Measurements from ENCODE around the gene SHLD1.
"Not testable (repeated sequence)": the region's sequence is repeated elsewhere in the genome, so short reads cannot be mapped to it uniquely, and the experiment has no call there.

SHLD1 gene

DNA sequence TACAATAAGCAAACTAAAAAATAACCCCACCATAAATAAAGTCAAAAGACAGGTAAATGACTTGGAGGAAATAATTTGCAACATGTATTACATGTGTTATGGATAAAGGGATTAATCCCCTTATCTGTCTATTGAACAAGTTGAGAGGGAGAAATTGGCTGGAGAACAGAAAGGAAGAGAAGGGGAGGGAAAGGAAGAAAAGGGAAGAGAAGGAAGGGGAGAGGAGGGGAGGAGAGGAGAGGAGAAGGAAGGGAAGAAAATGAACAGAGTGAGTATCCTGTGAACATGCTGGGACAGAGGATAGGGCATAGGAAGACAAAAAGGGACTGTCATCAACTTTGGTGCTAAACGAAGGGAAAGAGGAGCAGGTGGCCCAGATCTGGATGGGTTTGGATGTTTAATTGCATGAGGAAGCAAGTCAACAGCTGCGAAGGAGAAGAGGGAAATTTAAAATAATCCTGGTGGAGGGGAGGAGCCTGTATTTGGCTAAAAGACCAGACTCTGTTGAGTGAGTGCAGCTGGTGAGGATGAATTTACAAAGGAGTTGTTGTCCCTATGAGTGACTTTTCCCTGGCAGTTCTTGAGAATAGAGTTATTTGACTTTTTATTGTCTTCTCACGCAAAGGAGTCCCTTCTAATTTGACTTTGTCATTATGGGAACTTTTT, 14.2 kb upstream of the SHLD1 start:
- DNase-seq (ENCODE audit: low spot score): no peak

- no peak for DNase-seq (ENCODE audit: low spot score)
These were observed 12.6 kb upstream of the SHLD1 start for GRCh38 chr20:5737619-5737953.

DNA sequence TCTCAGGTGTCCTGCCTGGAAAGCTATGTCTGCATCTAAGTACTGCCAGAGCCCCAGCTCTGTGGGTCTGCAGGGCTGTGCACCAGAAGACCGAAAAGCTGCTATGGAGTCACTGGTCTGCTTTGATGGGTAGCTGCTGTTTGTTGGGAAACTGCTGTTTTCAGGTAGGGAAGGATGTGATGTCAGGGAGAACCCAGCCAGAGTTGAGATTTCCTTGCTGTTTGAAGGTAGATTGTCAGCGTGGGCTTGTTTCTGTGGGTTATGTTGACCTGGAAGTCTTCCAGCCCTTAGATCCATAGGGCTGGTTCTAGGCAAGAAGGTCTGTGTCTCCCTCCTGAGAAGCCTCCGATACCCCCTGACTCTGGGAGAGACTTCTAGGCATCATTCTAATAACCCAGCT, 12.2 kb upstream of the SHLD1 start:
- no peak for DNase-seq (ENCODE audit: low spot score)

- DNase-seq (ENCODE audit: low spot score): not testable (repeated sequence)
These were observed 9.6 kb upstream of the SHLD1 start for GRCh38 chr20:5740643-5741042.

GRCh38 chr20:5741089-5741488, 9.1 kb upstream of the SHLD1 start:
- DNase-seq (ENCODE audit: low spot score): no peak

DNA sequence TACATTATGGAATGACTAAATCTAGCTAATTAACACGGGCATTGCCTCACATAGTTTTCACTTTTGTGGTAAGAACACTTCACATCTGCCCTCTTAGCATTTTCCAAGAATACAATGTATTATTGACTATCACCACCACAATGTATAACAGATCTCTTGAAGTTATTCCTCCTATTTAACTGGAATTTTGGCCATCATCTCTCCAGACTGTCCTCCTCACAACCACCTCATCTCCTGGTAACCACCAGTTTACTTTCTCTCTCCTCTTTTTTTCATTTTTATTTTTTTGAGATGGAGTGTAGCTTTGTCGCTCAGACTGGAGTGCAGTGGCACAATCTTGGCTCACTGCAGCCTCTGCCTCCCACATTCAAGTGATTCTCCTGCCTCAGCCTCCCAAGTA, 8.2 kb upstream of the SHLD1 start:
- DNase-seq (ENCODE audit: low spot score): no peak

DNA sequence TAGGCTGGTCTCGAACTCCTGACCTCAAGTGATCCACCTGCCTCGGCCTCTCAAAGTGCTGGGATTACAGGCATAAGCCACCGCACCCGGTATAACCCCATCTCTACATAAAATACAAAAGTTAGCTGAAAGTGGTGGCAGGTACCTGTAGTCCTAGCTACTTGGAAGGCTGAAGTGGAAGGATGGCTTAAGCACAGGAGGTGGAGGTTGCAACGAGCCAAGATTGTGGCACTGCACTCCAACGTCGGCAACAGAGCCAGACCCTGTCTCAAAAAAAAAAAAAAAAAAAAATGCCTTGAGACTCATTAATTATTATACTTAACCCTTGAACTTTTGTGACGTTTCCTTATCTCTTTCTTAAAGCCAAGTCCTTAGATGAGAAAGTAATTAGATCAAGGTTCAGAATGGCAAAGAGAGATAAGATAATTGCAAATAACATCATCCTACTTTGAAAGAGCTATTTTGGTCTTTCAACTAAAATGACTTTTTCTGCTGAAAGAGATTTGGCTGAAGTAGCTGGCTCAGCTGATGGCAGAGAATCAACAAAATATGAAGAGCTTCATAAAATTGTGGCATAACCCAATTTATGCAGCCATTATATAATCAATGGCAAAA, 4.7 kb upstream of the SHLD1 start:
- DNase-seq (ENCODE audit: low spot score): no peak

DNA sequence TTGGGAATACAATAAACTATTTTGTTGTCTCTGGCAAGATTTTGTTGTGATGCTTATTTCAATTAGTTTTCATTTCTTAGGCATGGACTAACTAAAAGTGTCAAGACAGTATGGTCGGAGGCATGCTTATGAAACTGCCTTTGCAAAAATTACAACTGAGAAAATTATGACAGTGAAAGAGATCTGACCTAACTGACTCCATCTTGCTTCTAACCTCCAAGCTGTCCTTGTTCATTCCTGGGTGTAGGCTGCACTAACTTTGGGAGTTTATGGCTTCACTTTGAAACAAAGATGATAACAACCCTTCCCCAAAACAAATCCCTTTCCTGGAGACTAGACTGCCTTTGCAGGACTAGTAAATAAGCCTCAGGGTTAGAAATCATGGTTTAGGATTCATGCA, 4.1 kb upstream of the SHLD1 start:
- DNase-seq (ENCODE audit: low spot score): no peak

DNA sequence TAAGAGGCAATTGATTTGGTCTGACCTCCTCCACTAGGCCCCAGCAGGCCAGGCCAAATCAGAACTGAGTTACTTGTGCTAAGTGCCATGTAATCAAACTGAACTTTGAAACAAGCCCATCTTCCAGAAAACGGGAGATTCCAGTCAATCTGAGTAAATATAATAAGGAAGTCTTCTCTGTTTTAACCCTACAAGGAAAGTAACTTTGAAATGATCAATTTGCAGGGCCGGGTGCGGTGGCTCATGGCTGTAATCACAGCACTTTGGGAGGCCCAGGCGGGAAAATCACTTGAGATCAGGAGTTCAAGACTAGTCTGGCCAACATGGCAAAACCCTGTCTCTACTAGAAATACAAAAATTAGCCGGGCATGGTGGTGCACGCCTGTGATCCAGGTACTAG, 2.0 kb upstream of the SHLD1 start:
- no peak for DNase-seq (ENCODE audit: low spot score)

- DNase-seq (ENCODE audit: low spot score): not testable (repeated sequence)
These were observed 669 bp upstream of the SHLD1 start for GRCh38 chr20:5749512-5749951.

DNA sequence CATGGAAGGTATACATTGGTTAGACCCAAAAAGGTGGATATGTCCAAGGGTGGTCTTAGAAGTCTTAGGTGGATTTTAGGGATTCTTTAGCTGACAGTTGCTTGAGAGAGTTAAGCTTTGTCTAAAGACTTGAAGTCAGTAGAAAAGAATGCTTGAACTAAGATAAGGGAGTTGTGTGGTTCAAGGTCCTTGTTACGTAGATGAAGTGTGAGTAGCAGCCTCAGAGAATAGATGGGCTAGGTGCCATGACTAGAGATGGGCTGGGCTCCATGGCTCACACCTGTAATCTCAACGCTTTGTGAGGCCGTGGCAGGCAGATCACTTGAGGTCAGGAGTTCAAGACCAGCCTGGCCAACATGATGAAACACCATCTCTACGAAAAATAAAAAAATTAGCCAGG, 1.7 kb downstream of the SHLD1 start:
- no peak for DNase-seq (ENCODE audit: low spot score)

- DNase-seq (ENCODE audit: low spot score): no peak
These were observed 3.6 kb downstream of the SHLD1 start for GRCh38 chr20:5753814-5754213.

GRCh38 chr20:5757949-5758348, 7.7 kb downstream of the SHLD1 start:
- no peak for DNase-seq (ENCODE audit: low spot score)

DNA sequence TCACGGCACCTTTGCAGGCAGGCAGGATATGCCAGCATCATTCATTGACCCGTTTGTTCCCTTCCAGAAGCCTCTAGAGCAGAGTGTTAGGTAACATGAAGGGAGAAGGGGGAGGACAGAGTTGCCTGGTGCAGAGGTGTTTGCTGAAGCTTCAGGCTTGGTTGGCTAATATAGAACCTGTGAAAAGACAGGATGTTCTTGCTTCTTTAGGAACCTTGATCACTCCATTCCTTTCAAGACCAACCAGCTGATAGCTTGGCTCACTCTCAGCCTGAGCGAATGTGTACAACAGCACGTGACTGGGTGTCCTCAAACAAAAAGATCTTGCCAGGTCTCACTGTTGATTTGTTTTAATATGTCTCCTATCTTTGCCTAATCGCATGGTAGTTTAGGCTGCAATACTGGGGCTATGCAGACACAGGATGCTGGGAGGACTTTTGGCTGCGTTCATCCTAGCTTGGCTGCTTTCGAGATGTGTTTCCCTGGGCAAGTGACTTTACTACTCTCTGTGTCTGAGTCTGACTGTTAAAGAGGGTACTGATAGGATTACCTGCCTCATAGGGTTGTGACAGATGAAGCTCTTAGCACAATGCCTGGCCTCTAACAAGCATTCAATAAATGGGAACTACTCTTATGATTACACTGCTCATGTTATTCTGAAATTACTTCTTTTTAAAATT, 16.0 kb downstream of the SHLD1 start:
- DNase-seq (ENCODE audit: low spot score): no peak

DNA sequence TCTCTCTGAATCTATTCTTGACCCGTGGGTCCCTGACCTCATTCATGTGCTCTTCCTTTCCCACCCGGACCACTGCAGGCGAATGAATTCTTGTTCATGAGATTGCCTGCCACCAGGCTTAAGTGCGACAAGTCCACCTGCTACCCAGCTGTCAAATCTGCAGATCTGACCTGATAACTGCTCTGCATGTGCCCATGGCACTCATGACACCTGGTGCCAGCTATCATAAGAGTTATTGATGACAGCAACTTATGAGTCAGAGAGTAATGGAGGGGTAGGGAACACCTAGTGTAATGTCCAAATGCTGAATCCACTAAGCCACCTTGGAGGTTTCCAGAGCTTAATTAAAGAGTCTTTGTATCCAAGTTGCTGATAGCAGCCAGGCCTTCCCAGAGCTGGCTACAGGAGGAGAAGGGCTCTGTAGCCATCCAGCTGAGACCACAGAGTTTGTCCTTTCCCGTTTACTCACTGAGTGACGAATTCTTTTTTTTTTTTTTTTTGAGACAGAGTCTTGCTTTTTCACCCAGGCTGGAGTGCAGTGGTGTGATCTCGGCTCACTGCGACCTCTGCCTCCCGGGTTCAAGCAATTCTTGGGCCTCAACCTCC, 17.4 kb downstream of the SHLD1 start:
- DNase-seq (ENCODE audit: low spot score): no peak

DNA sequence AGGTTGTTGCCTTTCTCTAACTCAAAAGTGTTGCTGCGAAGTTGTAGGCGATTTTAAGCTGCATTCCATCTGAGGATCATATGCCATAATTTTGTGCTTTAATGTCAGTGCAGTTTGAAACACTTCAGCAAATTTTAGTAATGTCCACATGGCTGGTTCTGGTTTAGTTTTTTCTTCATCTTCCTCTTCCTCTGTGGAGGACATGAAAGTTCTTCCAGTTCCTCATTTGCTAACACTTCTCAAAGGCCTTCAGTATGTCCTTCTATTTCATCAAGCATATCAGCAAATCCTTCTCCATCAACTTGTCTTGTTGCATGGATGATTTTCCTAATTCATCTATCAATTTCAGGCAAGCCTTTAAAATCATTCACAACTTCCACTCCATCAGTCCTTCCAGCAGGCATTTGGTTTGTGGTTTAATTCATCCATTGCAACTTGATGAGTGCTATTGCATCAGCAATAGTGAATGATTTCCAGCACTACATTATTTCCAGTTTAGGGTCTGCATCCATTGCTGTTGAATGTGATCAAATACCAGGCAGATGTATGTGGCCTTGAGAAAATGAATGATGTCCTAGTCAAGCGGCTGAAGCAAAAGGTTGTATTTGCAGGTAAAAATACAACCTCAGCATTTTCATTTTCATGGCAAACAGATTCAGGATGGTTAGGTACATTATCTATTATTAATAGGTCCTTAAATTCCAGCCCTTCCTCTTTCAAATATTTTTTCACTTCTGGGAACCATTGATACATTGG, 20.2 kb downstream of the SHLD1 start:
- no peak for DNase-seq (ENCODE audit: low spot score)

DNA sequence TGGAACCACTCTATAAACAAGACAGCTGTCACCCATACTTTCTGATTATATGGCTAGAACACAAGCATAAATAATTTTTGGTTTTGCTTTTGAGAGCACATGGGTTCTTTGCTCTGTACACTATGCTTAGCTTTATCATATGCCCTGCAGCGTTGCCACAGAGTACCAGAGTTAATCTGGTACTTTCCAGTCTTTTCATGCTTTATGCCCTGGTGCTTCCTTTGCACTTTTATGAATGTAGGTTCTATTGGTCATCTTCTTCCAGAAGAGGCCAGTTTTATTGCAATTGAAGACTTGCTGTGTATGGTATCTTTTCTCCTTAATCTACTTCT, 20.8 kb downstream of the SHLD1 start:
- DNase-seq (ENCODE audit: low spot score): no peak

DNA sequence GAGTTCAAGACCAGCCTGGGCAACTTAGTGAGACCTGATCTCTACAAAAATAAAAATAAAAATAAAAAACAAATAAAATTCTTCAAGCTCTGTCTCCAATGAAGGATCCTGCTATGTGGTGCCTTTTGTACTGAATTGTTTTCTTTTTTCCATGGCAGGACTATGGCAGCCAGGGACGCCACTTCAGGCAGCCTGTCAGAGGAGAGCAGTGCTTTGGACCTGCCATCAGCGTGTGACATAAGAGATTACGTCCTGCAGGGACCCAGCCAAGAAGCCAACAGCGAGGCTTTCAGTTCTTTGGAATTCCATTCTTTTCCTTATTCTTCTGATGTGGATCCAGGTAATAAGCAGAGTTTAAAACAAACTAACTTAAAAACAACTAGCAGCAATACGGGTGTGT, 22.5 kb downstream of the SHLD1 start:
- no peak for DNase-seq (ENCODE audit: low spot score)

GRCh38 chr20:5773589-5773988, 23.4 kb downstream of the SHLD1 start:
- DNase-seq (ENCODE audit: low spot score): no peak

GRCh38 chr20:5776077-5776476, 25.9 kb downstream of the SHLD1 start:
- no peak for DNase-seq (ENCODE audit: low spot score)

- DNase-seq (ENCODE audit: low spot score): no peak
These were observed 29.1 kb downstream of the SHLD1 start for GRCh38 chr20:5779071-5779900.

DNA sequence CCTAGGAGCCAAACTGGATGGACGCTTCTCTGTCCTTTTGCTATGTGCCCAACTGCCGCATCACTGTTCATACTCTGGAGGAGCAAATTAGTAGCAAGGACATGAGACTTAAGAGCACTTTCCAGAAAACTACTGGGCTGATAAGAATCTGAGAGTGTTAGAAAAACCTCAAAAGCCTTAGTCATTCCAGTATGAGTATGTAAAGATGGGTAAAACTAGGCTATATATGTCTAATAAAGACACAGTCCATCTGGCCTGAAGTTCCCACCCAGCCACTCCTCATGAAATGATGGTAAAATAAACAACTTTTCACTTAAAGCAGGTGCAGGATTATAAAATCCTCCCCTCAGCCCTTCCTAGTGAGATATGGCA, 30.6 kb downstream of the SHLD1 start:
- no peak for DNase-seq (ENCODE audit: low spot score)
